Mesendoderm (in vitro differentiated cells): ENCODE data around the gene C1orf105.

Experiments
- DNase-seq: peaks from one replicate; pipeline ENCODE4 v3.0.0; 2013
- H2AK5ac ChIP-seq: 2 replicates; pipeline ENCODE4 v1.6.1; 2013; ENCODE audit warnings: low read length, inconsistent platforms
- H2BK120ac ChIP-seq: 2 replicates; pipeline ENCODE4 v1.6.1; 2013; ENCODE audit warnings: low read depth, mild to moderate bottlenecking, low read length, moderate library complexity, mixed read lengths
- H2BK15ac ChIP-seq: replicated peaks from 2 replicates; pipeline ENCODE4 v1.6.1; 2013; ENCODE audit warnings: low read depth, mild to moderate bottlenecking, moderate library complexity
- H2BK5ac ChIP-seq: 2 replicates; pipeline ENCODE4 v1.6.1; 2013; ENCODE audit warnings: low read length, inconsistent platforms
- H3K18ac ChIP-seq: 2 replicates; pipeline ENCODE4 v1.6.1; 2013; ENCODE audit warnings: mild to moderate bottlenecking, low read length, mixed read lengths
- H3K23ac ChIP-seq: one replicate; pipeline ENCODE4 v1.6.1; 2013; ENCODE audit warnings: low read length
- H3K27ac ChIP-seq: 2 replicates; pipeline ENCODE4 v1.5.1; 2013; ENCODE audit warnings: low read depth, mild to moderate bottlenecking, inconsistent platforms, low read length, moderate library complexity
- H3K27me3 ChIP-seq: 2 replicates; pipeline ENCODE4 v1.6.1; 2013; ENCODE audit warnings: low read length, control low read depth, mild to moderate bottlenecking, inconsistent platforms; ENCODE audit not compliant: insufficient read depth, poor library complexity
- H3K36me3 ChIP-seq: 2 replicates; pipeline ENCODE4 v1.6.1; 2013; ENCODE audit warnings: low read length, inconsistent platforms; ENCODE audit not compliant: control insufficient read depth, insufficient read depth
- H3K4ac ChIP-seq: one replicate; pipeline ENCODE4 v1.6.1; 2013; ENCODE audit warnings: low read depth, mild to moderate bottlenecking, low read length, moderate library complexity
- H3K4me1 ChIP-seq: 2 replicates; pipeline ENCODE4 v1.6.1; 2013; ENCODE audit warnings: low read depth, low read length, inconsistent platforms; ENCODE audit not compliant: control insufficient read depth
- H3K4me2 ChIP-seq: 2 replicates; pipeline ENCODE4 v1.6.1; 2013; ENCODE audit warnings: low read length
- H3K4me3 ChIP-seq: 2 replicates; pipeline ENCODE4 v1.5.1; 2013; ENCODE audit warnings: mild to moderate bottlenecking, low read length
- H3K56ac ChIP-seq: one replicate; pipeline ENCODE4 v1.6.1; 2013; ENCODE audit warnings: low read length
- H3K79me1 ChIP-seq: 2 replicates; pipeline ENCODE4 v1.6.1; 2013; ENCODE audit warnings: low read length, inconsistent platforms
- H3K79me2 ChIP-seq: 2 replicates; pipeline ENCODE4 v1.6.1; 2013; ENCODE audit warnings: mild to moderate bottlenecking, low read length; ENCODE audit not compliant: control insufficient read depth, insufficient read depth
- H3K9ac ChIP-seq: 2 replicates; pipeline ENCODE4 v1.6.1; 2013; ENCODE audit warnings: low read length, inconsistent platforms
- H4K5ac ChIP-seq: one replicate; pipeline ENCODE4 v1.6.1; 2013; ENCODE audit warnings: low read length
- H4K8ac ChIP-seq: one replicate; pipeline ENCODE4 v1.6.1; 2013; ENCODE audit warnings: low read depth, mild to moderate bottlenecking, control low read depth, low read length, moderate library complexity
- WGBS: extraction: QIAGEN DNeasy Blood & Tissue Kit; methylation state at CpG from one replicate; pipeline ENCODE4 v1.1.7; 2013; ENCODE audit warnings: low lambda C conversion rate, missing lambda C conversion rate; ENCODE audit not compliant: insufficient coverage; ENCODE audit errors: extremely low coverage; 5-methylcytosine and 5-hydroxymethylcytosine counted together

C1orf105 gene

DNA sequence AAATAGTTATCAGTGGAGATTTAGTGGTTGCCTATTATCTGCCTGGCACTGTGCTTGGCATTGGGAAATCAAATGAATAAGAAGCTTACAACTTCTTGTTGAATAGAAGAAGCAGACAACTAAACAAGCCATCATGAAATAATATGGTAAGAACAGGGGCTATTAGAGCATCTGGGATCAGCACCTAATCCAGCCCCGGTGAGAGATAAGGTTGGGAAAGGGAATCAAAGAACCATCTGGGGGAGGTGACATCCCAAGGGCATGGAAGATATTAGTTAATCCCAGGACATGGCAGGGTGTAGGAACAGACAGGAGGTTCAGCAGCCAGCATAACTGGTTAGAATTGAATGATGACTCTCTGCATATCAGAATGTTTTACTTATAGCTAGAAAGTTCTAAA lies 76.2 kb downstream of the C1orf105 start:
- Histone ChIP-seq H3K4me1 (peaks cover 4% of the 10 kb centered on the region), H3K4ac (no peak overlapping the region), H3K56ac (no peak overlapping the region), H2BK15ac (no peak overlapping the region), H4K5ac (no peak overlapping the region), H4K8ac (no peak overlapping the region), H3K36me3 (no peaks in the 10 kb centered on the region), H3K79me2 (no peaks in the 10 kb centered on the region), H3K18ac (no peak overlapping the region), H2BK5ac (no peak overlapping the region), H3K27me3 (no peaks in the 10 kb centered on the region), H3K23ac (no peak overlapping the region), H2BK120ac (no peak overlapping the region), H3K9ac (no peak overlapping the region), H3K4me3 (no peak overlapping the region), H3K79me1 (no peaks in the 10 kb centered on the region), H2AK5ac (no peak overlapping the region), H3K4me2 (no peak overlapping the region), H3K27ac (no peak overlapping the region)
- no CpG with 5 or more reads among the region's 1 CpG for WGBS
- no peak for DNase-seq

DNA sequence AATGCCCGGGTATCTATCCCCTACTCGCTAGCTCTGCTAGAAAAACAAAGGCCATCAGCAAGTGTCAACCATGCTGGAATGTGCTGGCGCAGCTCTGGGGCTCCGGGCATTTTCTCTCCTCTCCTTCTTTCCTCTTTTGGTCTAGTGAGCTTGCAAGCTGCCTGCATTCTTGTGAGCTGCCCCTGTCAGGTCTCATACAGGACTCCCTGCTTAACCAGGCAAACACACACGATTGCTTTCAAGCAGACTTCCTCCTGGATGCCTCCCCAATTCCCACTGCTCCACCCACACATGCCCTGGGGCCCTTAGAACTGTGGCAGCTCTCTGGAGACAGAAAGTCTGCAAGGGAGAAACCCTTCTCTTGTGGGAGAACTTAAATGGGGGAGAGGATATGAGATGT lies 76.7 kb downstream of the C1orf105 start:
- no peak overlapping the region for H3K23ac ChIP-seq
- H4K5ac ChIP-seq = no peak overlapping the region
- H3K36me3 ChIP-seq = no peaks in the 10 kb centered on the region
- H3K4me3 ChIP-seq = no peak overlapping the region
- no peak overlapping the region for H3K9ac ChIP-seq
- H3K18ac ChIP-seq = peak overlapping the region; percentile 64
- no peak overlapping the region for H2AK5ac ChIP-seq
- peak; percentile 96 for DNase-seq
- no peaks in the 10 kb centered on the region for H3K79me2 ChIP-seq
- no peak overlapping the region for H2BK5ac ChIP-seq
- no peak overlapping the region for H2BK120ac ChIP-seq
- peak overlapping the region; percentile 58 for H3K56ac ChIP-seq
- H3K4ac ChIP-seq = no peak overlapping the region
- no peaks in the 10 kb centered on the region for H3K79me1 ChIP-seq
- no peaks in the 10 kb centered on the region for H3K27me3 ChIP-seq
- H3K27ac ChIP-seq = peak overlapping the region; percentile 43
- no peak overlapping the region for H4K8ac ChIP-seq
- WGBS = no CpG with 5 or more reads among the region's 5 CpGs
- no peak overlapping the region for H2BK15ac ChIP-seq
- peaks cover 4% of the 10 kb centered on the region for H3K4me1 ChIP-seq
- no peak overlapping the region for H3K4me2 ChIP-seq

DNA sequence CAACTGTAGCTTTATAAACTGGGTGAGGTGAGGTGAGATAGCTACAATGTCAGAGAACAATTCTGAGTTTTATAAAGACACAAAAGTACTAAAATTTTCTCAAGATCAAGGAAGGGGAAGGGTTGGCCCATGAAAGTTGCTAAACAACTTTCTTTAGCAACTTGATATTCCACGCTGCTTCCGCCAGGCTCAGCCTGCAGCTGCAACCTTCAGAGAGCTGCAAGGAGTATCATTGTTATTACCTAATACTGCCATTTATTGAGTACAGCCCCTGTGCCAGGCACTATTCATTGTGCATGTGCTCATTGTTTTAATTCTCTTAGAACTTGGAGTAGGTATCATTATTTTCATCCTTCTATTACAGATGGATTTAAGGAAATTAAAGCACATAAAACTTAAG lies 78.4 kb downstream of the C1orf105 start:
- no peaks in the 10 kb centered on the region for H3K27me3 ChIP-seq
- H3K18ac ChIP-seq = no peak overlapping the region
- H4K5ac ChIP-seq = no peak overlapping the region
- H3K4me3 ChIP-seq = no peak overlapping the region
- no peaks in the 10 kb centered on the region for H3K36me3 ChIP-seq
- H3K4ac ChIP-seq = no peak overlapping the region
- H2BK120ac ChIP-seq = no peak overlapping the region
- no CpG with 5 or more reads among the region's 2 CpGs for WGBS
- no peak for DNase-seq
- no peaks in the 10 kb centered on the region for H3K79me2 ChIP-seq
- no peak overlapping the region for H3K23ac ChIP-seq
- H3K27ac ChIP-seq = no peak overlapping the region
- no peak overlapping the region for H3K9ac ChIP-seq
- no peak overlapping the region for H2BK15ac ChIP-seq
- no peak overlapping the region for H4K8ac ChIP-seq
- no peaks in the 10 kb centered on the region for H3K79me1 ChIP-seq
- H3K56ac ChIP-seq = no peak overlapping the region
- peaks cover 6% of the 10 kb centered on the region for H3K4me1 ChIP-seq
- H2AK5ac ChIP-seq = no peak overlapping the region
- no peak overlapping the region for H2BK5ac ChIP-seq
- H3K4me2 ChIP-seq = no peak overlapping the region

DNA sequence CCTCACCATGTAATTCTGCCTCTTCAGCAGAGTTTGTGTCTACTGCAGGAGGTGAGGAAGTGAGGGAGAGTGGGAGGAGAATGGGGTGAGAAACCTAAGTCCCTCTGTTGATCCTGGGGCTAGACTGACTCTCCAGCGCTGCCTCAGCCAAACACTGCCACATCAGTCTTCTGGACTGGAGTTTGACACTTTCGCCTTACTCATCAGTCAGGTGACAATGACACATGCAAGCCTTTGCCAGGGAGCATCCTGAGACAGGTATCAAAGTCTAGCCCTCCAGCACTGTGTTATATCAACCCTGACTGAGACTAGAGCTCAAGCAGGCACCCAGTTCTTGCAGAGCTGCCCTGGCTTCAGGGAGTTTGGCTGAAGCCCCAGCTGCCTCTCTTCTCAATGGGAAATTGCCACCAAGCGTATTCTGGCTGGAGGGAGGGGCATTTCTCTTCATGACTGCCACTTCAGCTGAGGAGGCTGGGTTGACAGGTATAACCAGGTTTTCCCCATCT lies 79.2 kb downstream of the C1orf105 start:
- H3K56ac ChIP-seq = no peak overlapping the region
- no peak overlapping the region for H2BK5ac ChIP-seq
- DNase-seq = peak; percentile 63

DNA sequence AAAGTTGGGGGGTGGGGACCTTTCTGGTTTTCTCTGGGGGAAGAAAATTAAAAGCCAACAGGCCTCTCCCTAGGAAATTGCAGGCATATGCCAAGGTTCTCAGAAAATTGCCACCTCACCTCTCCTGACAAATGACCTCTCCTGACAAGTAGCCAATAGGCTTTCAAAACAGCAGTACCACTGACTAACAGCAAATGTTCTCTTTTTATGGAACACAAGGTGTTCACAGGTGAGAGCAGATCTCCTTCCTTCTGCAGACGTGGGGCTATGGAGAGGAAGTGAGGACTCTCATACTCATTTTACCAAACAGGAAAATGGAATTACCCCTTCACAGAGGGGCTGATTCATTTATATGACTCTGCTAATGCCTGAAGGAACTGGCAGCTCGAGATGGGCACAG lies 79.7 kb downstream of the C1orf105 start:
- H3K56ac ChIP-seq = peak overlapping the region; percentile 31
- H3K18ac ChIP-seq = no peak overlapping the region
- no peak overlapping the region for H3K4me3 ChIP-seq
- H4K8ac ChIP-seq = no peak overlapping the region
- no peaks in the 10 kb centered on the region for H3K36me3 ChIP-seq
- no CpG with 5 or more reads among the region's 2 CpGs for WGBS
- H3K4me1 ChIP-seq = peaks cover 6% of the 10 kb centered on the region
- H2BK15ac ChIP-seq = no peak overlapping the region
- no peaks in the 10 kb centered on the region for H3K27me3 ChIP-seq
- no peak overlapping the region for H2BK120ac ChIP-seq
- no peak overlapping the region for H3K4me2 ChIP-seq
- H3K27ac ChIP-seq = no peak overlapping the region
- no peak overlapping the region for H3K23ac ChIP-seq
- peak overlapping the region; percentile 25 for H2BK5ac ChIP-seq
- no peak overlapping the region for H3K4ac ChIP-seq
- no peak for DNase-seq
- no peak overlapping the region for H3K9ac ChIP-seq
- no peak overlapping the region for H4K5ac ChIP-seq
- H2AK5ac ChIP-seq = no peak overlapping the region
- H3K79me2 ChIP-seq = no peaks in the 10 kb centered on the region
- no peaks in the 10 kb centered on the region for H3K79me1 ChIP-seq

More for the DNA sequence above, 79.2 kb downstream of the C1orf105 start:
- Histone ChIP-seq H2BK15ac (no peak overlapping the region), H3K36me3 (no peaks in the 10 kb centered on the region), H3K79me1 (no peaks in the 10 kb centered on the region), H3K9ac (no peak overlapping the region), H3K79me2 (no peaks in the 10 kb centered on the region), H3K4me1 (peaks cover 6% of the 10 kb centered on the region), H3K27ac (no peak overlapping the region), H3K27me3 (no peaks in the 10 kb centered on the region), H4K5ac (no peak overlapping the region), H3K4ac (no peak overlapping the region), H3K18ac (no peak overlapping the region), H3K4me2 (no peak overlapping the region), H2AK5ac (no peak overlapping the region), H3K4me3 (no peak overlapping the region), H3K23ac (no peak overlapping the region), H2BK120ac (no peak overlapping the region), H4K8ac (no peak overlapping the region)
- WGBS = no CpG with 5 or more reads among the region's 3 CpGs

DNA sequence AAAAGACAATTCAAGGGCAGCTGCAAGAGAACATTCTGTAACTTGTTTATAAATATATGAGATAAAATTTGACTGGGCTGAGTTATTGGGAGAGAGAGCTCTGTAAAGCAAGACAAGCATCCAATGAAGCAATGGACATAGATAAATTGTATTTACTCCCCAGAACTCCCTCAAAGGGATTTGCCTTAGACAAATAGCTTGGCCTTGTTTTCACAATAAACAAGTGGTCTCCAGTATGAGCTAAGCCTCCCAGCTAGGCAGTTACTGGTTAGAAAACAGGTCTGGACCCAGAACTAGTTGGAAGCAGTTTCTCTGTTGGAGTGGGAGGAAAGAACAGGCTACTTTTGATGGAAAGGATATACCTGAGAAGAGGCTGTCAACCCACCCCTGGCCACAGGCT lies 87.3 kb downstream of the C1orf105 start:
- Histone ChIP-seq H3K4ac (no peak overlapping the region), H3K18ac (no peak overlapping the region), H3K56ac (no peak overlapping the region), H3K79me1 (no peaks in the 10 kb centered on the region), H2BK120ac (no peak overlapping the region), H3K23ac (no peak overlapping the region), H2AK5ac (no peak overlapping the region), H3K4me2 (no peak overlapping the region), H3K4me1 (peaks cover 2% of the 10 kb centered on the region), H3K36me3 (no peaks in the 10 kb centered on the region), H3K27me3 (no peaks in the 10 kb centered on the region), H4K8ac (no peak overlapping the region), H2BK15ac (no peak overlapping the region), H3K4me3 (no peak overlapping the region), H2BK5ac (no peak overlapping the region), H3K27ac (no peak overlapping the region), H3K9ac (no peak overlapping the region), H3K79me2 (no peaks in the 10 kb centered on the region), H4K5ac (no peak overlapping the region)
- no peak for DNase-seq
